ENCODE measurements around the gene GNAO1.

GNAO1 gene

DNA sequence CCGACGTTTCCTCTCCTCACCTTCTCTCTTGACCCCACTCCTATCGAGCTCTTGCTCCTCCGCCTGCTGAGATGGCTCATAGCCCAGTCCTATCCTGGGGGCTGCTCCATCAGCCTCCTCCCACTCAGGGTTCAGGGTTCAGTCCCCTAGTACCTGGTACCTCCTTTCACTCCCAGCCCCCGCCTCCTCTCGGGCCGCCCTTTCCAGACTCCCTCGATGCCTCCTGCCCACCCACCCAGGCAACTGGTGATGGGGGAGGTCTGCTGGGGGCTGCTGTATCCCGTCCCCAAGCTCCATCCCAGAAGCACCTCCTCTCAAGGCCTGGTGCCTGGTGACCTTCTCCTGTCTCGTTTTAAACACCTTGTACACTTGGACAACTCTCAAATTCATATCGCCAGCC, 140.1 kb downstream of the GNAO1 start:
- no peak for DNase-seq (ENCODE audit: low read depth in 2 of 3, low spot score in 1 of 3)

DNA sequence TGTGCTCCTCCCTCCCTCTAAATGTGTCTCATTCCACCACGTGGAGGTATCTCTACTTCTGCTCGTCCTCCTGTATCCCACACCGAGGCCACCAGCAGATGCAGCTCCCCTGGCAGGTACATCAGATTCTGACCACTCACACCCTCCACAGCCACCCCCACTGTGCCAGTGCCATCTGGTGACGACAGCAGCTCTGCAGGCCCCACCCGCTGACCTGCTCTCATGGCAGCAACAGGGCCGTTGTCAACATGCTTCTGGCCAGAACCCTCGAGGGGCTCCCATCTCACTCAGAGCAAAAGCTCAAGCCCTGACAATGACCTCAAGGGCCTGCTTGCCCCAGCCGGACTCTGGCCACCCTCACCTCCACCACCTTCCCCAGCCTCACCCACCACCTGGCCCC, 140.6 kb downstream of the GNAO1 start:
- DNase-seq (ENCODE audit: low read depth in 2 of 3, low spot score in 1 of 3), result no peak

DNA sequence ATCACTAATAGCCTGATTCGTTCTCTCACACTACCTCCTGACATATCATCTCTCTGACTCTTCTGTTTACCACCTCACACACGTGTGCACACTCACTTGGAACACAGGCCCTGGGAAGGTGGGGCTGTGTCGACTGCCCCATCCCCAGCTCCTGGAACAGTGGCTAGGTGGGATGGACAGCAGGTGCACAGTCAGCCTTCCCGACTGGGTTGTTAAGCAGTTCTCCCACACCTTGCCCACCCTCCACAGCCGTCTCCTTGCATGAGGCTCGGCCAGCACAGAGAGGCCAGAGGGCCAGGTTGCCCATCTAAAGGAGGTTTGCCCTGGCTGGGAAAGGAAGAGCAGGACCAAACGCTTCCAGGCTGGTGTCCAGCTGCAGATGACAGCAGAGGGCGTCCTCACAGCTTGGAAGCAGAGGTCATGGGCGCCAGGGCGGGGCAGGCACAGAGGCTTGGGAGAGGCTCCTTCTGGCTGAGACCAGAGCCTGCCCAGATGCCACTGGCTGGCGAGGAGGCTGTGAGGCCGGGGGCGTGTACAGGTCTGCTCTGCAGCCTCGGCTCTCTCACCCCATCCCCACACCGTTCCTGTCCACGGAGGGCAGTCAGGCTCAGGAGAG, 141.3 kb downstream of the GNAO1 start:
- DNase-seq (ENCODE audit: low read depth in 2 of 3, low spot score in 1 of 3), result no peak

DNA sequence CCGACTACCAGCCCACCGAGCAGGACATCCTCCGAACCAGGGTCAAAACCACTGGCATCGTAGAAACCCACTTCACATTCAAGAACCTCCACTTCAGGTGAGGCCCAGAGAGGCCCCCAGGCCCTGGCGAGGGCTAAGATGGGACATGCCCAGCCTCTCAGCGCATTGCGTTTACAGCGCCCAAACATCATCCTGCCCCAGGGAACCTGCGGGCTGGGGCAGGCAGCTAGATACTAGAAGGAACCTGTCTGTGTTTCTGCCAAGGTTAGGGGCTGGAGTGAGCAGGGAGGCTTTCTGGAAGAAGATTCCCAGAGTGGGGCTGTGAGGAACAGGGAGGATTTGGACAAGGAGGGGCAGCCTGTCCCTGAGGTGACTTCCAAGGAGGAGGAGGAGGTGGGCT, 143.5 kb downstream of the GNAO1 start:
- no peak for DNase-seq (ENCODE audit: low read depth in 2 of 3, low spot score in 1 of 3)

DNA sequence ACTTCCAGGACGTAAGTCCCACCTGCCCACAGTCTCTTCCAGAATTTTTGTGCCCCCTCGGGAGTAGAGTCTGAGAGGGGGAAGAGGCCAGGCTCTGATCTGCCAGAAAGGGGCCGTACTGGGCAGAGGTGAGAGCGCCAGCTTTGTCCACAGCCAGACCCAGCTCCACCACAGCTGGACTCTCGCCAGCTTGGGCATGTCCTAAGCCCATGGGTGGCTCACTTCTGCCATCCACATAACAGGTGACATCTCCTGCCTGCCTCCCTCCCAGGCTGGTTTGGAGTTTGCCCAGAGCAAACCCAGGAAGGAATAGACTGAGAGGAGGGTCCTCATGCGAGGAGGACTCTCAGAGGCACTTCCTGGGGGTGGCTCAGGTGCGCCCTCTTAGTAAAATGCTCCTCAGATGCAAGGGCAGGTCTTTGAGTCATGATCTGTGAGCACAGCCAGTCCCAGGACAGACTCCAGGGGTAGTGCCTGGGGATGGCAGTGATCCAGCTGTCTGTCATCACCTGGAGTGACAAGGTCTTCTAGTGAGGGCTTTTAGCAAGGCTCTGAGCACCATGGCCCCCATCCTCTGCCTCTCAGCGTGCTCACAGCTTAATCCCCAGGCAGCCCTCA, 144.9 kb downstream of the GNAO1 start:
- no peak for DNase-seq (ENCODE audit: low read depth in 2 of 3, low spot score in 1 of 3)

DNA sequence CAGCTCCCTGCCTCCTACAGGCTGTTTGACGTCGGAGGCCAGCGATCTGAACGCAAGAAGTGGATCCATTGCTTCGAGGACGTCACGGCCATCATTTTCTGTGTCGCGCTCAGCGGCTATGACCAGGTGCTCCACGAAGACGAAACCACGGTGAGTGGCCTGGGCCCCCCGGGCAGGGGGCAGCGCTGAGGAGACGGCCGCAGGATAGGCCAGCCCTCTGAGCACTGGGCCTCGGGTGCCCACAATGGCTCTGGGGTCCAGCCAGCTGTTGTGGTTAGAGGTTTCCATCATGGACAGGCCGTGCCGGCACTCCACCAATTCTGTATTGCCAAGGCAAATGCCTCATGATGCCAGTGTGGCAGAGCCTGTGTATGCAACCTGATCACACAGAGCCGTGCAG, 145.4 kb downstream of the GNAO1 start:
- DNase-seq (ENCODE audit: low read depth in 2 of 3, low spot score in 1 of 3), result no peak

DNA sequence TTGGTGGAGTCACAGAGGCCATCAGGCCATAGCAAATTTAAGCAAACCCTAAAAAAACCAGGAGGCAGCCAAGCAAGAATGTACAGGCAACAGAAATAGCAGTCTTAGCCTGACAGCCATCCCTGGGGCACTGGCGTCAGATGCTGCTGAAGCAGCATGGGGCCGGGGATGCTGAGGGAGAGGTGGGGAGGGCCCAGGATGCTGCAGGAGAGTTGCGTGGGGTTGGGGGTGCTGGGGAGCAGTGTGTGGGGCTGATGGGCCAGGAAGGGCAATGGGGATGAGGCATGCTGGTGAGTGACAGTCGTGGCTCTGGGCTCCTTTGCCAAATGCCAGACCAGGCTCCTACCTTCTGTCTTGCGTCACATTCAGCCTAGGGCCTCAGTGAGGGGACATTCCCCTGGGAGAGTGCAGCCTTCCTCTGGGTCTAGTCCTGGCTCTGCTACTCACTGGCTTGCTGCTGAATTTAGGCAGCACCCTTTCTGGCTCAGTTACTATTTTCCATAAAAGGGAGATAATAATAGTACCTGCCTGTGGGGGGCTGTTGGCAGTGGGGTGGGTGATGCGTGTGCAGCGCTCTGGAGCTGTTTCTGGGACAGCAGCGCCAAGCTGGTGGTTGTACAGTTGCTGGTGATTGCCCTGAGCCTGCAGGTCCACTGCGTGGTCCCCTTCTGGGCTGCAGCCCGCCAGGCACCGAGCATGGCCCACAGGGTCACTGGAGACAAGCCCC, 146.0 kb downstream of the GNAO1 start:
- DNase-seq (ENCODE audit: low read depth in 2 of 3, low spot score in 1 of 3), result no peak

DNA sequence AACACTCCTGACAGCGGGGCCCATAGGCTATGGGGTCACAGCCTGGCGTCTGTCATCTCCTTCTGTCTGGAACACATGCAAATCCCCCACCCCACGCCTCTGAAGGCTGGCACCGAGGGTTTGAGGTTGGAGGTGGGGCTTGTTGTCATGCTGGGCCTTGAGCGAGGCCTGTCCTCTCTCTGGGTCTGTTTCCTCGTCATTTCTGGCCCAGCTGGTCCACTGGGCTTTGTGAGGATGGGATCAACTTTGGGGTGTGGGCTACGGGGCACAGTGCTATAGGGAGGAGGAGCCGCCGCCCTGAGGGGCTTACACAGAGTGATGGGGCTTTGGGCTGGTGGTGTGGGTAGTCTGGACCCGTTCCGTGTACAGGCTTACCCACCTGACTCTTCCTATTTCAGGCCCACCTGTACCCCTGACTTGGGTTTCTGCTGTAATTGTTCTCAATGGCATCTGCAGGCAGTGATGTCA, 146.6 kb downstream of the GNAO1 start:
- DNase-seq (ENCODE audit: low read depth in 2 of 3, low spot score in 1 of 3), result no peak

DNA sequence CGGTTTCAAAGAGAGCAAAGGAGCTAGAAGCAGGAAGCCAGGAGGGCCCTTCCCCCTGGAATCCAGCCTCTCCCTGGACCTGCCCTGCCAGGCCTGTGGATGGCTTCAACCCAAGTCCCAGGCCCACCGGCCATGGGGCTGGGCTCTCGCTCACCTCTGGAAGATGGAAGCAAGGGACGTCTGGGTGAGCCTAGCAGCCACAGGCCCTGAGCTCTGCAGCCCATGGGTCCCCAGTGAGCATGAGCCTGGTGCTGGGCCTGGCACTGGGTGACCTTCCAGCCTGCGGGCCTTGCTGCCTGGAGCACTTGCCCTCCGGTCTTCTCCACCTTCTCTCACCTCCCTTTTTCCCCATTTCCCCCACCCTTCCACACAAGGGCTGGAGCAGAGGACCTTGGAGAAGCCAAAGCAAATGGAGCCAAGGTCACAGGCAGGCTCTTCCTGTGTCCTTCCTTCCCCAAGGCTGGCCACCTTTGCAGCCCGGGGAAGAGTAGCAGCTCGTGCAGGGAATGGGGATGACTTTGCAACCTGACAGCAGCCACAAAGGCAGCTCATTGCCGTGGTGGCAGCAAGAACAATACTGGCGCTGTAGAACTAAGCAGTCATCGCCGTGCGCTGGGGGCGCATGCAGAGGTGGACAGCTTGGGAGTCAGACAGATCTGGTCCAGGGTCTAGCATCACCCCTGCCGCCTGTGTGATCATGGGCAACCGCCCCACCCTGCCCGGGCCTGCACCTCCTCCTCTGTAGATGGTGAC, 147.5 kb downstream of the GNAO1 start:
- no peak for DNase-seq (ENCODE audit: low read depth in 2 of 3, low spot score in 1 of 3)

DNA sequence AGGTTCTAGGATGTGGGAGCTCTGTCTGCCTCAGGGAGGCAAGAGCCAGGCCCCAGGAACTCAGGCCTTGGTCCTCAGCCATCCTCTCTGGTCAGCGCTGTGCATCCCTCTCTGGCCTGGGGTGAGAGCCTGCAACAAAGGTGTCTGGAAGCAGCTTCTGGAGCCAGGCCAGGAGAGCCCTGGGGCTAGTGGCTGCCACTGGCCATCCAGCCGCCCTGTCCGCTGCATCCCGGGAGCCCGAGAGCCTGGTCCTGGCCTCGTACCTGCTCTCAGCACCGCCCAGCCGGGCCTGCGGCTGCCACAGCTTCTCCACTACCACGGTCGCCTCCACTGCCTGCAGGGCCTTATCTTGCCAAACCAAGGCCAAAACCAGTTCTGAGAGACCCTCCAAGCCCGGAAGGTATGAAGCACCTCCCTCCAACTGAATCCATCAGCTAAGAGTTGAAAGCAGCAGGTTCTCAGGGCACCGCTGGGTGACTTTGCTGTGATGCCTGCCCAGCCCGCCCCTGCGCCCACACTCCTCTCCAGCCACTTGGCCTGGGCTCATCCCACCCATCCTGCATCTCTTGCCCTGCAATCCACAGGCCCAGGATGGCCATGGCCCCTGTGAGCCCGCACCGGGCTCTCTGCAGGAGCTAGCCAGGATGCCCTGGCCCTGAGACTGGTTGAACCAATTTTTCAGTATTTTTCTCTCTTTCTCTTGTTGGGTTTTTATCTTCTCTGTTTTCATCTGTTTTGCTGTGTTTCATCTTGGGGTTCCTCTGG, 148.3 kb downstream of the GNAO1 start:
- DNase-seq (ENCODE audit: low read depth in 2 of 3, low spot score in 1 of 3), result no peak

DNA sequence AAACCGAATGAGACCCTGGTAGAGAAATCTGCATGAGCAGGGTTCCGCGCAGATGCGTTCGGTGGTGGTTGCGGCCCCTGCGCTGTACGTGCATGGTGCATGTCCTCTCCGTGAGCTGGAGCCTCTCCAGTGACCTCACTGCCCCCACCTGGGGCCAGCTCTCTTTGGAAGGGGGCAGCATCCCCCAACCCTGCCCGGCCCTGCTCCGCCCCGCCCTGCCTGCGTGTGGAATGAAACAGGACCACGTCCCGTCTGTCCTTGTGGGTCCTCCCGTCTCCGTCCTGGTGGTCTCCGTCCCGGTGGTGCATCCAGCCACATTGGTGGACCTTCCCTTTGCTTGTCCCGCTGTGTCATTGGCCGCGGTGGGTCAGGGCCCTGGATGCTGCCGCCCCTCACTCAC, 149.1 kb downstream of the GNAO1 start:
- DNase-seq (ENCODE audit: low read depth in 2 of 3, low spot score in 1 of 3), result no peak

DNA sequence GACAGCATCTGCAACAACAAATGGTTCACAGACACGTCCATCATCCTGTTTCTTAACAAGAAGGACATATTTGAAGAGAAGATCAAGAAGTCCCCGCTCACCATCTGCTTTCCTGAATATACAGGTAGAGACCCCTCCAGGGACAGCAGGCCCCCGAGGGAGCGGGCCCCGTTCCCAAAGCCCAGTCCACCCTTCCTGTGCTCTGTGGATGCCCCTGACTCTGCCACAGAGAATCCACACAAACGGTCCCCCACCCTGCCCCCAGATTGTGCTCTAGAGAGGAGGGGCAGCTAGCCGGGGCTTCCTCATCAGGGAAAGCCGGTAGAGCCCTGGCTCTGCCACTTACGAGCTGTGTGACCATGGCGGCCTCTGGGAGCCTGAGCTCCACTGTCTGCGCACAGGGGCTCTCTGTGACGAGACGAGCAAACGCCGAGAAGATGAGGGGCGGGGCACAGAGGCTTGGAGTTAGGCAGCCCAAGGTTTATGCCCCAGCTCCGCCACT, 149.6 kb downstream of the GNAO1 start:
- DNase-seq (ENCODE audit: low read depth in 2 of 3, low spot score in 1 of 3), result no peak

DNA sequence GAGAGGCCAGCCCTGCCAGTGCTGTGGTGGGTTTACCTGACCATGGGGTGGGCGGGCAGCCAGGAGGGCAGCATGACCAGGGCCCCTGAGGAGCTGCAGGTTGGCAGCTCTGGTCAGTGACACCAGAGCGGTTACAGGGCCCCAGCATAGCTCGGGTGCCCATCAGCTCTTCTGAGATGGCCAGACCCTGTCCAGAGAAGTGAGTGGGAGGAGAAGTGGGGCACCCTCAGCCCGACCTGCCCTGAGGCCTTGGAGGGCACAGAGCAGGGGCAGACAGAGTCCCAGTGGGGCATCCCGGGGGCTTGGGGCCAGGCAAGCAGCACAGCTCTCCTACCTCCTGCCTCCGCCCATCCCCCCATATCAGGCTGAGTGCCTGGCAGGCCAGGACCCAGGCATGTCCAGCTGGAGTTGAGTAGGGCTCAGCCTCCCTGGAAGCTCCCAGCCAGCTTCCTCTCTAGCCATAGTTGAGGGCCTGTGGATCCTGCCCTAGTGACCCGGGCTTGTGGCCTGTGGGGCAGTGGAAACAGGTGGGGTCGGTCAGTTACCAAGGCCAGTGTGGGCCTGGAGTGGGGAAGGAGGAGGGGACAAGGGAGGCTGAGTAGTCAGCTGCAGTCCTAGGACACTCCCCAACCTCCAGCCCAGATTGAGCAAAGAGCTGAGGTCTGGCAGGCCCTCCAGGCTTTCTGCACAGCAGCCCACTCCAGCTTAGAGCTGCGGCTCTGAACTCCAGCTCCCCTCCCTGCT, 150.5 kb downstream of the GNAO1 start:
- no peak for DNase-seq (ENCODE audit: low read depth in 2 of 3, low spot score in 1 of 3)

DNA sequence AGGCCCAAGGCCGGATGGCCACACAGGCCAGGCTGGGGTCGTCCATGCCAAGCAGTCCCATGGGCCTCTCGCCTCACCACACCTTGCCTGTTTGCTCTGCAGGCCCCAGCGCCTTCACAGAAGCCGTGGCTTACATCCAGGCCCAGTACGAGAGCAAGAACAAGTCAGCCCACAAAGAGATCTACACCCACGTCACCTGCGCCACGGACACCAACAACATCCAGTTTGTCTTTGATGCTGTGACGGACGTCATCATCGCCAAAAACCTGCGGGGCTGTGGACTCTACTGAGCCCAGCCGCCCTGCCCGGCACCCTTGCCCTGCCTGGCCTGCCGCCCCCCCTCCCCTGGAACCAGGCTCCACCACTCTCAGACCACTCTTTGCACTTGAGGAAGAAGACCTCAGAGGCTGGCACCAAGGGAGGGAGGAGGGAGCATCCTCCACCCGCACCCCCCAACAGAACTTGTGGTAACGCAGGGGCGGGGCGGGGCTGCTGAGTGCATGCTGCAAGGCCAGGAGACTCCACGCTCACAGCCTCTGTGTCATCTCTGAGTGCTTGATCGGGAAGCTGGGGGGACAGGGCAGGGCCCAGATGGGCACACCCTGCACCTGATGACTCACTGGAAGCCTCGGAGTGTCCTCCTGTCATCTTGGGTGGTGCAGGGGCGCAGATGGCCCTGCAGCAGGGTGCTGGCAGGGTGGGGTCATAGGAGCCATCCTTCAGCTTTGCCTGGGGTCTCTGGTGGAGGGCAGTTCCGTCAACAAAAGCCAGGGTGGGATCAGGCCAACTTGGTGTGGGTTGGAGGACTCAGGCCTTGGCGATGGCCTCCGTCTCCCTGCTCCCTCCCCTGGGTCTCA, 152.6 kb downstream of the GNAO1 start:
- DNase-seq (ENCODE audit: low read depth in 2 of 3, low spot score in 1 of 3), result no peak

DNA sequence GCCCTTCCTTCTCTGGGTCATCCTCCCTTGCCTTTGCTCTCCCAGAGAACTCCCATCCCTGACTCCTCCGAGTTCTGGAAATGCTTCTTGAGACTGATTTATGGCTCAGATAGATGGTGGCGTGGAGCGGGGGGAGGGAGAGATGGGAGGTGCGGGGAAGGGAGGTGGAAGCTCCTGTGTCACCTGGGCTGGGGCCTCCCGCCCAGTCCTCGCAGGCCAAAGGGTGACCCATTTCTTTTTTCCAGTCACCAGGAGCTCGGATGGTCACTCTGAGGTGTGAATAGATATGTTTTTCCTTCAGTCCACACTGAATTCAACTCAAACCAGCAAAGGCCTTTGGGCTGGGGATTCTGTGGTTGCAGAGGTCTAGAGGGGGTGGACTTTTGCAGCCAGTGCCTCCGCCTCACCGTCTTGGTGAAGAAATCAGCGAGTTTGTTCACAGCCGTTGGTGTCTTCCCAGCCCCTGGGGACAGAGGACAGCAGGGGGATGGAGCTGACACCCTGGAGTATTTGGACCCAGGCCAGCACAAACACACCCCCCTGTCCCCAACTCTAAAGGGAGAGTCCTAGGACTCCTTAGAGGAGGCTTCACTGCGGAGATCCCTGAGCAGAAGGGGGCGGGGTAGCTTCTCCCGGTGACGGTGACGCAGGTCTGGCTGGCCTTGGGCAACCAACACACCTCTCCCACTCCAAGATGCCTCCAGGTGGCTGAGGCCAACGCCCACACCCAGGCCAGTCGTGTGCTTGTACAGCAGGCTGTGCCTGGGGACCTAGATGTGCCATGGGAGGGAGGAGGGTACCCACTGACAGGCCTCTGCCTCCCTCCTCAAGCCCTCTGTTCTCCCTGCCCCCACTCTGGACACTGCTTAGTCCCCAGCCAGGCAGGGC, 153.5 kb downstream of the GNAO1 start:
- no peak for DNase-seq (ENCODE audit: low read depth in 2 of 3, low spot score in 1 of 3)

DNA sequence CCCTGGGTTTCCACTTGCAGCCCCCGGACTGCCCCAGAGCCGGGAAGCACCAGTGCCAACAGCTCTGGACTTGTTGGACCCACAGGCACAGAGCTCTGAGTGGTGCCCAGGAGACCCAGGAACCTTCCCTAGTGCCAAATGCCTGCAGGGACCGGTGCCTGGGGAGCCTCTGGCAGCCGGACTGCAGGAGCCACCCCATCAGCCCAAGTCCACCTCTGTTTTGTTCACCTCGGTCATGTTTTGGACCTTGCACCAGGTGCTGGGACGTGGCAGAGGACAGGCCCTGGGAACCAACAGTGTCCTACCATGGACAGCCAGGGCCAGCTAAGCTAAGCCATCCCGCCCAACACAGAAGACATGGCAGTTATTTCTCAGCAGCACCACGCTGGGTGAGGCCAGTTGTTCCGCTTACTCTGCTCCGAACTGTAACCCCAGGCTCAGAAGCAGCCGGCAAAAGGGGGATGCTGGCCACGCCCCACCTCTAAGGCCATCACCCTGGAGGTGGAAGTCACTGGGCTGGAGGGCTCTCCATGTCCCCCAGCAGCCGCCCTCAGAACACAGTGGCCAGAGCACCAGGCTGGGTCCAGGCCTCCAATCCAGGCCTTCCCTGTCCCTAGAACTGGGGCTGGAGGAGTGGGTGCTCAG, 154.2 kb downstream of the GNAO1 start:
- DNase-seq (ENCODE audit: low read depth in 2 of 3, low spot score in 1 of 3), result no peak

DNA sequence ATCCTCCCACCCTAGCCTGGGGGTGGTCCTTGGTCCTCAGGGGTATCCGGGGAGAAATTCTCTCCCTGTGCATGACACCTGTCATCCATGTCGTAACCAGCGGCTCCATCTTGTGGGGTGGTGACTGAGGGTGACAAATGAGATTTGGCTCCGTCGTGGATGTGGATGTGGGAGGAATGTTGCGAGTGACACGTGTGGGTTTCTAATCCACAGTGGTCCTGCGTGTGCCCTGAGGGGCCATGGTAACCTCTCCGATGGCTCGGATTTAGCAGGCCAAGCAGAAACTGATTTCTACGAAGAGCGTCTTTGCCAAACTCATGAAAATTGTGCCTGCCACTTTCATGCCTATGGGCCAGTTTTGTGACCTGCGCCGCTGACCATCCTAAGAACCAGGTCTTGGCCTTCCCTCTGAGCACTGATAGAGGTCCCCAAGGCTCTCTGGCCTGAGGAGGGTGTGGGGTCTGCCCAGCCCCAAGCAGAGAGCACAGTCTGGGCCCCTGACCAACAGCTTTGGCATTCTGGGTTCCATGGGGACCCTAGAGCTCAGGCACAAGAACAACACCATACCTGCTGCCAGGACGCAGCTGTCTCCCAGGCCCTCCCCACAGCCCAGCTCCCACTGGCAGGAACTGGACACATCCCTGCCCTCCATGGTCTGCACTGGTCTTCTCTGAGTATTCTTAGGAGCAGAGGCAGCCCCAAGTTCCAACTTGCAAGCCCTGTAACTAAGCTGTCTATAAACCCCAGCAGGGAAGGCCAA, 155.0 kb downstream of the GNAO1 start:
- DNase-seq (ENCODE audit: low read depth in 2 of 3, low spot score in 1 of 3), result no peak

All from stimulated activated CD4-positive, alpha-beta T cell treated with anti-CD3 and anti-CD28 coated beads, Interleukin-12 subunit alpha, Interleukin-12 subunit beta, amount 100 ng/mL, for 48 hours (primary cell).